GM23248 (cell line): ENCODE results near the gene MLLT6.

Experiments used
- EZH2 ChIP-seq: fragments of 200-600 bp; sonication (generic); IDR thresholded peaks from 2 replicates; pipeline ENCODE4 v1.6.1; 2018; ENCODE audit warnings: antibody characterized with exemption, mild to moderate bottlenecking; ENCODE audit not compliant: insufficient read depth, poor library complexity, severe bottlenecking
- EZH2phosphoT487 ChIP-seq: fragments of 200-600 bp; sonication (generic); IDR thresholded peaks from 2 replicates; pipeline ENCODE4 v1.6.1; 2018; ENCODE audit warnings: antibody characterized with exemption, moderate library complexity, mild to moderate bottlenecking, low read depth; ENCODE audit not compliant: insufficient read depth

DNA sequence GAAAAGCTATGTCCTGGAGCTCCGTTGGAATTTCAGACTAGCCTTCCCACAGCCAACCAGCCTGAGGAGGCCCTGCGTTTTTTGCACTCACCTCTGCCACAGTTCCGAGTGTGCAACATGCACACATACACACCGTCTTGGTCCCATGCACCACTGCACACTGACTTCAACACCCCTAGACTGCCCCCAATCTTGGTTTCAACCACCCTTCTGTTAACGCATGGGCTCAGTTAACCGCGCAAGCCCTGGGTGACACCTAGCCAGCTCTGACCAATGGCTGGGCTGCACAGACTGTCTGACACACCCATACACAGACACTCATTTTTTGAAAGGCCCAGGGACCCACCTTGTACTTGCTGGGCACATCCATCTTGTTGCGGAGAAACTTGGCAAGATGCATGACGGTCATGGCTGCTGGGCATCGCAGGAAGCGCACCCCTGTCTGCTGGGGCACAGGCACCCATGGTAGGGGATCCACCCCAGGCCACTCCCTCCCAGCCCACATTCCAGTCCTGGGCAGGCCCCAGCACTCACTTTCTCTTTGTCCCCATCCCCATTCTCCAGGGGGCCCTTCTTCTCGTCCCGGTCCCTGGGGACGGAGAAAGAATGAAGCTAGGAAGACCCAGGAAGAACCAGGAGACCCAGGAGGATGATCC lies 33.1 kb downstream of the MLLT6 start:
- TF ChIP-seq EZH2 = no peak
- TF ChIP-seq EZH2phosphoT487 = no peak
